Neural cell (in vitro differentiated cells): ENCODE results near the gene KRT20. TPM values are rescaled to one million over a fixed set of nuclear protein-coding genes. Genes with fewer than 3 reads are reported as not detected.

Experiments
- H2AFZ ChIP-seq: fragments of 200-600, 300-800 bp; sonication (generic), shearing (Covaris generic); 2 replicates; pipeline ENCODE4 v1.6.0; 2014; ENCODE audit warnings: low read depth, mild to moderate bottlenecking, antibody characterized with exemption, low read length, moderate library complexity
- H3F3A ChIP-seq: fragments of 200-600 bp; shearing (Covaris generic); 2 replicates; pipeline ENCODE4 v1.6.1; 2016; ENCODE audit warnings: mild to moderate bottlenecking, moderate library complexity, mixed read lengths, antibody characterized with exemption, low read length; ENCODE audit not compliant: insufficient read depth, poor library complexity, severe bottlenecking
- H3K27ac ChIP-seq: fragments of 200-600, 300-800 bp; sonication (generic), shearing (Covaris generic); 2 replicates; pipeline ENCODE4 v1.5.1; 2014; ENCODE audit warnings: mild to moderate bottlenecking, low read length, moderate library complexity
- H3K27me3 ChIP-seq: fragments of 300-800, 200-600 bp; sonication (generic), shearing (Covaris generic); 2 replicates; pipeline ENCODE4 v1.6.0; 2014; ENCODE audit warnings: mild to moderate bottlenecking, low read depth, low read length, moderate library complexity; ENCODE audit not compliant: insufficient read depth
- H3K36me3 ChIP-seq: fragments of 300-800, 200-600 bp; sonication (generic), shearing (Covaris generic); 2 replicates; pipeline ENCODE4 v1.5.1; 2014; ENCODE audit warnings: mild to moderate bottlenecking, antibody characterized with exemption, low read length, moderate library complexity; ENCODE audit not compliant: insufficient read depth
- H3K4me2 ChIP-seq: fragments of 300-800, 200-600 bp; sonication (generic), shearing (Covaris generic); 2 replicates; pipeline ENCODE4 v1.6.0; 2014; ENCODE audit warnings: mild to moderate bottlenecking, low read length
- H3K4me3 ChIP-seq: fragments of 300-800, 200-600 bp; sonication (generic), shearing (Covaris generic); 2 replicates; pipeline ENCODE4 v1.5.1; 2014; ENCODE audit warnings: mild to moderate bottlenecking, low read length, moderate library complexity
- H3K79me2 ChIP-seq: fragments of 200-600 bp; shearing (Covaris generic); replicated peaks from 2 replicates; pipeline ENCODE4 v1.6.0; 2014; ENCODE audit warnings: mild to moderate bottlenecking, low read length, moderate library complexity; ENCODE audit not compliant: insufficient read depth
- H3K9ac ChIP-seq: fragments of 300-800, 200-600 bp; sonication (generic), shearing (Covaris generic); 2 replicates; pipeline ENCODE4 v1.6.1; 2016; ENCODE audit warnings: mild to moderate bottlenecking, low read length, mixed read lengths
- H3K9me2 ChIP-seq: fragments of 200-600 bp; shearing (Covaris generic); 2 replicates; pipeline ENCODE4 v1.6.1; 2016; ENCODE audit warnings: mild to moderate bottlenecking, low read length, mixed read lengths; ENCODE audit not compliant: insufficient read depth
- H3K9me3 ChIP-seq: fragments of 200-600, 300-800 bp; sonication (generic), shearing (Covaris generic); 2 replicates; pipeline ENCODE4 v1.6.1; 2016; ENCODE audit warnings: mild to moderate bottlenecking, mixed run types, low read length, moderate library complexity, mixed read lengths
- H4K20me1 ChIP-seq: fragments of 200-600 bp; shearing (Covaris generic); 2 replicates; pipeline ENCODE4 v1.6.1; 2016; ENCODE audit warnings: mild to moderate bottlenecking, mixed run types; ENCODE audit not compliant: insufficient read depth
- EP300 ChIP-seq: fragments of 450-650 bp; conservative IDR thresholded peaks from 2 replicates; pipeline ENCODE4 v1.6.1; 2014; ENCODE audit warnings: antibody characterized with exemption, mild to moderate bottlenecking, moderate library complexity; ENCODE audit not compliant: poor library complexity, severe bottlenecking
- EZH2 ChIP-seq: fragments of 200-600, 300-800 bp; shearing (Covaris generic), sonication (generic); IDR thresholded peaks from 2 replicates; pipeline ENCODE4 v1.6.1; 2014; ENCODE audit warnings: antibody characterized with exemption, low read length, borderline replicate concordance, mild to moderate bottlenecking; ENCODE audit not compliant: insufficient read depth, poor library complexity, severe bottlenecking
- MXI1 ChIP-seq: fragments of 450-650 bp; conservative IDR thresholded peaks from 2 replicates; pipeline ENCODE4 v1.6.1; 2014; ENCODE audit warnings: antibody characterized with exemption, mild to moderate bottlenecking; ENCODE audit not compliant: poor library complexity, severe bottlenecking
- POLR2AphosphoS5 ChIP-seq: IDR thresholded peaks from 2 replicates; pipeline ENCODE4 v1.6.1; 2012
- RAD21 ChIP-seq: fragments of 450-650 bp; conservative IDR thresholded peaks from 2 replicates; pipeline ENCODE4 v1.6.1; 2014; ENCODE audit warnings: antibody characterized with exemption, mild to moderate bottlenecking, moderate library complexity
- SMC3 ChIP-seq: fragments of 450-650 bp; conservative IDR thresholded peaks from 2 replicates; pipeline ENCODE4 v1.6.1; 2014; ENCODE audit warnings: antibody characterized with exemption, mild to moderate bottlenecking, moderate library complexity; ENCODE audit not compliant: poor library complexity
- TAF1 ChIP-seq: IDR thresholded peaks from 2 replicates; pipeline ENCODE4 v1.6.1; 2012; ENCODE audit warnings: low read depth
- polyA plus RNA-seq: library from polyadenylated mRNA; depleted of rRNA; stranded (reverse); fragments of >200 nt; gene quantifications from 2 replicates; pipeline ENCODE4 v1.2.3, GENCODE V29; 2014
- TF ChIP-seq, protein P1 (sequence below): IDR thresholded peaks from 2 replicates; pipeline ENCODE4 v1.6.1; 2012; ENCODE audit warnings: borderline replicate concordance
- TF ChIP-seq, protein P2 (sequence below): fragments of 450-650 bp; IDR thresholded peaks from 2 replicates; pipeline ENCODE4 v1.5.1; 2014; ENCODE audit warnings: antibody characterized with exemption, mild to moderate bottlenecking, moderate library complexity; ENCODE audit not compliant: poor library complexity, severe bottlenecking

The KRT20 gene
- polyA plus RNA-seq, 1 donor from 2014 or later = not detected

DNA sequence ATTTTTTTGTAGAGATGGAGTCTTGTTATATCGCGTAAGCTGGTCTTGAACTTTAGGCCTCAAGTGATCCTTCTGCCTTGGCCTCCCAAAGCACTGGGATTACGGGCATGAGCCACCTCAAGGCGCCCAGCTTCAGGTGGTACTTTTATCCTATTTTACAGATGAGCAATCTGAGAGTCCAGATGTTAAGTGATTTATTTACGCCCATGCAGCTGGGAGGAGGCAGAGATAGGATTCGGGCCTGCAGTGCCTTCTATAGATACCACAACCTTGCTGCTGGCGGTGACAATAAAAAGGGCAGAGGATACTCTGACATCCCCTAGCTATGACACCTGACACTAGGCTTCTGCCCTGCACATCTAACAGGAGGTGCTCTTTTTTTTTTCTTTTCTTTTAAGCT, 13.7 kb downstream of the KRT20 start:
- Histone ChIP-seq H3K4me3 (no peak overlapping the region), H3K27me3 (no peaks in the 10 kb centered on the region), H3K9me3 (no peaks in the 10 kb centered on the region), H3K36me3 (no peaks in the 10 kb centered on the region), H3K79me2 (no peaks in the 10 kb centered on the region), H3K9ac (no peak overlapping the region), H2AFZ (no peak overlapping the region), H3K27ac (no peak overlapping the region), H3F3A (no peaks in the 10 kb centered on the region), H4K20me1 (no peaks in the 10 kb centered on the region), H3K4me2 (no peak overlapping the region), H3K9me2 (no peaks in the 10 kb centered on the region)
- TF ChIP-seq POLR2AphosphoS5 (no peak), MXI1 (no peak), SMC3 (no peak), EZH2 (no peak), RAD21 (no peak), EP300 (no peak), TAF1 (no peak)
- TF ChIP-seq, protein P1, sequence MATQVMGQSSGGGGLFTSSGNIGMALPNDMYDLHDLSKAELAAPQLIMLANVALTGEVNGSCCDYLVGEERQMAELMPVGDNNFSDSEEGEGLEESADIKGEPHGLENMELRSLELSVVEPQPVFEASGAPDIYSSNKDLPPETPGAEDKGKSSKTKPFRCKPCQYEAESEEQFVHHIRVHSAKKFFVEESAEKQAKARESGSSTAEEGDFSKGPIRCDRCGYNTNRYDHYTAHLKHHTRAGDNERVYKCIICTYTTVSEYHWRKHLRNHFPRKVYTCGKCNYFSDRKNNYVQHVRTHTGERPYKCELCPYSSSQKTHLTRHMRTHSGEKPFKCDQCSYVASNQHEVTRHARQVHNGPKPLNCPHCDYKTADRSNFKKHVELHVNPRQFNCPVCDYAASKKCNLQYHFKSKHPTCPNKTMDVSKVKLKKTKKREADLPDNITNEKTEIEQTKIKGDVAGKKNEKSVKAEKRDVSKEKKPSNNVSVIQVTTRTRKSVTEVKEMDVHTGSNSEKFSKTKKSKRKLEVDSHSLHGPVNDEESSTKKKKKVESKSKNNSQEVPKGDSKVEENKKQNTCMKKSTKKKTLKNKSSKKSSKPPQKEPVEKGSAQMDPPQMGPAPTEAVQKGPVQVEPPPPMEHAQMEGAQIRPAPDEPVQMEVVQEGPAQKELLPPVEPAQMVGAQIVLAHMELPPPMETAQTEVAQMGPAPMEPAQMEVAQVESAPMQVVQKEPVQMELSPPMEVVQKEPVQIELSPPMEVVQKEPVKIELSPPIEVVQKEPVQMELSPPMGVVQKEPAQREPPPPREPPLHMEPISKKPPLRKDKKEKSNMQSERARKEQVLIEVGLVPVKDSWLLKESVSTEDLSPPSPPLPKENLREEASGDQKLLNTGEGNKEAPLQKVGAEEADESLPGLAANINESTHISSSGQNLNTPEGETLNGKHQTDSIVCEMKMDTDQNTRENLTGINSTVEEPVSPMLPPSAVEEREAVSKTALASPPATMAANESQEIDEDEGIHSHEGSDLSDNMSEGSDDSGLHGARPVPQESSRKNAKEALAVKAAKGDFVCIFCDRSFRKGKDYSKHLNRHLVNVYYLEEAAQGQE = no peak
- TF ChIP-seq, protein P2, sequence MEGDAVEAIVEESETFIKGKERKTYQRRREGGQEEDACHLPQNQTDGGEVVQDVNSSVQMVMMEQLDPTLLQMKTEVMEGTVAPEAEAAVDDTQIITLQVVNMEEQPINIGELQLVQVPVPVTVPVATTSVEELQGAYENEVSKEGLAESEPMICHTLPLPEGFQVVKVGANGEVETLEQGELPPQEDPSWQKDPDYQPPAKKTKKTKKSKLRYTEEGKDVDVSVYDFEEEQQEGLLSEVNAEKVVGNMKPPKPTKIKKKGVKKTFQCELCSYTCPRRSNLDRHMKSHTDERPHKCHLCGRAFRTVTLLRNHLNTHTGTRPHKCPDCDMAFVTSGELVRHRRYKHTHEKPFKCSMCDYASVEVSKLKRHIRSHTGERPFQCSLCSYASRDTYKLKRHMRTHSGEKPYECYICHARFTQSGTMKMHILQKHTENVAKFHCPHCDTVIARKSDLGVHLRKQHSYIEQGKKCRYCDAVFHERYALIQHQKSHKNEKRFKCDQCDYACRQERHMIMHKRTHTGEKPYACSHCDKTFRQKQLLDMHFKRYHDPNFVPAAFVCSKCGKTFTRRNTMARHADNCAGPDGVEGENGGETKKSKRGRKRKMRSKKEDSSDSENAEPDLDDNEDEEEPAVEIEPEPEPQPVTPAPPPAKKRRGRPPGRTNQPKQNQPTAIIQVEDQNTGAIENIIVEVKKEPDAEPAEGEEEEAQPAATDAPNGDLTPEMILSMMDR = no peak

DNA sequence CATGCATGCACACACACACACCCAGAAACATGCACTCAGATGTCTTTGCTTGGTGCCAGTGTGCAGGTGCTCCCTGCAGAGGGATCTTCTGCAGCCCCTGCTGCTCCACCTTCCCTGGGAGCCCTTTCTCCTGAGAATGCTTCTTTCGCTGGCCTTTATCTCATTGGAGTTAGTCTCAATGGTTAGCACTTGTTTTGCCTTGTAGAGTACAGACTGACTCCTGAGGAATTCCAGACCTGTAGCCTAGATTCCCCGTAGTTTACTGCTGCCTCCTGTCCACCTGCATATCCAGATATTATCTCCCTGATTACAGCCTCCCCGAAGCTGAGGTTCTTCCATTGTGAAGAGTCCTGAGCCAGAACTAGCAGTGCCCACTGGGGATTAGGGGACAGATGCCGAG, 14.9 kb downstream of the KRT20 start:
- TF ChIP-seq SMC3 (no peak), POLR2AphosphoS5 (no peak), EP300 (no peak), MXI1 (no peak), RAD21 (no peak), TAF1 (no peak), EZH2 (no peak)
- TF ChIP-seq, protein P2 = no peak
- TF ChIP-seq, protein P1 = no peak
- no peaks in the 10 kb centered on the region for H3K9me2 ChIP-seq
- no peaks in the 10 kb centered on the region for H4K20me1 ChIP-seq
- H3K4me2 ChIP-seq = no peak overlapping the region
- H3K27ac ChIP-seq = no peak overlapping the region
- H3K4me3 ChIP-seq = no peak overlapping the region
- no peak overlapping the region for H2AFZ ChIP-seq
- H3F3A ChIP-seq = no peaks in the 10 kb centered on the region
- H3K27me3 ChIP-seq = no peaks in the 10 kb centered on the region
- no peak overlapping the region for H3K9ac ChIP-seq
- no peaks in the 10 kb centered on the region for H3K36me3 ChIP-seq
- no peaks in the 10 kb centered on the region for H3K79me2 ChIP-seq
- no peaks in the 10 kb centered on the region for H3K9me3 ChIP-seq
